HCT116 (cell line): Measurements from ENCODE around the gene RPS17. TPM values are rescaled to one million over a fixed set of nuclear protein-coding genes. Genes with fewer than 3 reads are reported as not detected.

Experiments used
- ATAC-seq: fragments of 200-7000 bp; cut with Tn5 transposase; 2 replicates; pipeline ENCODE4 v1.9.1; 2020; ENCODE audit warnings: mild to moderate bottlenecking, moderate library complexity
- BruUV-seq: library from RNA; stranded (reverse); fragments of 400-500 nt; replicated peaks from 2 replicates; lab custom pipeline; 2021; lab: Mats Ljungman, UMichigan
- CTCF ChIA-PET: fragments of 300-600 bp; sonication (Branson Sonifier 250); formaldehyde crosslinking; loops from one replicate; lab custom pipeline; 2021; ENCODE audit warnings: antibody characterized with exemption; lab: Charles Lee
- POLR2A ChIA-PET: fragments of 300-600, 350-600 bp; sonication (Branson Sonifier 250); formaldehyde crosslinking; loops from one replicate; lab custom pipeline; 2021; ENCODE audit warnings: antibody characterized with exemption; lab: Charles Lee
- RAD21 ChIA-PET, 2 experiments: fragments of 300-600 bp; sonication (Branson Sonifier 250); formaldehyde crosslinking; loops; one replicate each; lab custom pipeline; 2023; ENCODE audit warnings: low total read pairs in 2 of 2; ENCODE audit not compliant: uncharacterized antibody in 2 of 2, unreplicated experiment in 2 of 2, low non-redundant PET in 1 of 2; lab: Charles Lee
- DNase-seq: peaks from one replicate; pipeline ENCODE4 v3.0.0-alpha.2; 2010; ENCODE audit warnings: low read depth, low spot score
- H2AFZ ChIP-seq: fragments of 200-600 bp; shearing (Covaris generic), sonication (generic); 2 replicates; pipeline ENCODE4 v1.6.1; 2017; ENCODE audit warnings: low read depth, mixed run types, mixed read lengths, antibody characterized with exemption, low read length; ENCODE audit not compliant: poor library complexity, severe bottlenecking
- H3K27ac ChIP-seq: 2 replicates; pipeline ENCODE4 v1.5.1; 2012; ENCODE audit warnings: low read depth, low read length
- H3K27me3 ChIP-seq: fragments of 200-600 bp; sonication (generic); 2 replicates; pipeline ENCODE4 v1.6.1; 2016; ENCODE audit warnings: mixed run types, low read length, mixed read lengths; ENCODE audit not compliant: insufficient read depth
- H3K36me3 ChIP-seq, 2 experiments: fragments of 200-500 bp in 1 of 2; fragments of 200-600 bp in 1 of 2; sonication (Bioruptor generic) in 1 of 2; sonication (generic) in 1 of 2; 2 replicates each; pipeline versions ENCODE4 v1.5.1 to v1.6.1; 2014 to 2016; ENCODE audit warnings: low read length in 2 of 2, inconsistent platforms in 1 of 2, mixed read lengths in 1 of 2, mixed run types in 1 of 2; ENCODE audit not compliant: insufficient read depth in 2 of 2, control insufficient read depth in 1 of 2
- H3K4me1 ChIP-seq, 2 experiments: fragments of 200-600 bp in 1 of 2; sonication (generic) in 1 of 2; 2 replicates each; pipeline versions ENCODE4 v1.5.1 to v1.6.1; 2012 to 2017; ENCODE audit warnings: low read length in 2 of 2, inconsistent platforms in 1 of 2, mild to moderate bottlenecking in 1 of 2, mixed read lengths in 1 of 2, mixed run types in 1 of 2, moderate library complexity in 1 of 2; ENCODE audit not compliant: insufficient read depth in 2 of 2, control insufficient read depth in 1 of 2
- H3K4me2 ChIP-seq: fragments of 200-600 bp; sonication (generic); 2 replicates; pipeline ENCODE4 v1.6.1; 2017; ENCODE audit warnings: mixed run types, low read length, mixed read lengths
- H3K4me3 ChIP-seq, 2 experiments: fragments of 200-600 bp in 1 of 2; sonication (generic) in 1 of 2; replicated peaks in 1 of 2; 2 replicates each; pipeline ENCODE4 v1.5.1; 2011 to 2016; ENCODE audit warnings: low read length in 2 of 2, control low read depth in 1 of 2, low read depth in 1 of 2, mild to moderate bottlenecking in 1 of 2, mixed read lengths in 1 of 2, mixed run types in 1 of 2
- H3K79me2 ChIP-seq: fragments of 200-600 bp; sonication (generic); 2 replicates; pipeline ENCODE4 v1.6.1; 2017; ENCODE audit warnings: mild to moderate bottlenecking, mixed run types, low read length, moderate library complexity, mixed read lengths; ENCODE audit not compliant: insufficient read depth
- H3K9ac ChIP-seq: fragments of 200-600 bp; sonication (generic); 2 replicates; pipeline ENCODE4 v1.6.1; 2016; ENCODE audit warnings: low read length, mixed read lengths
- H3K9me2 ChIP-seq: fragments of 200-600 bp; sonication (generic), shearing (Covaris generic); 2 replicates; pipeline ENCODE4 v1.6.1; 2017; ENCODE audit warnings: mixed run types, mild to moderate bottlenecking, moderate library complexity; ENCODE audit not compliant: insufficient read depth
- H3K9me3 ChIP-seq, 2 experiments: fragments of 200-500 bp in 1 of 2; fragments of 200-600 bp in 1 of 2; sonication (Bioruptor generic) in 1 of 2; sonication (generic) in 1 of 2; 2 replicates each; pipeline ENCODE4 v1.6.1; 2014 to 2017; ENCODE audit warnings: low read length in 2 of 2, mixed read lengths in 2 of 2, inconsistent platforms in 1 of 2, low read depth in 1 of 2, mild to moderate bottlenecking in 1 of 2, mixed run types in 1 of 2, moderate library complexity in 1 of 2; ENCODE audit not compliant: control insufficient read depth in 1 of 2, insufficient read depth in 1 of 2
- H4K20me1 ChIP-seq: fragments of 200-600 bp; sonication (generic), shearing (Covaris generic); 2 replicates; pipeline ENCODE4 v1.6.1; 2017; ENCODE audit warnings: mixed run types, mild to moderate bottlenecking, moderate library complexity; ENCODE audit not compliant: insufficient read depth
- CTCF ChIP-seq, 3 experiments: fragments of 200-600 bp in 1 of 3; sonication (generic) in 1 of 3; IDR thresholded peaks in 2 of 3; conservative IDR thresholded peaks in 1 of 3; 2 replicates each; pipeline ENCODE4 v1.5.1; 2012 to 2017; ENCODE audit warnings: low read depth in 2 of 3, low read length in 2 of 3, antibody characterized with exemption in 1 of 3, borderline replicate concordance in 1 of 3, control low read depth in 1 of 3, mild to moderate bottlenecking in 1 of 3, mixed read lengths in 1 of 3, mixed run types in 1 of 3, moderate library complexity in 1 of 3; ENCODE audit not compliant: insufficient read depth in 1 of 3
- EGR1 ChIP-seq: IDR thresholded peaks from 2 replicates; pipeline ENCODE4 v1.6.1; 2012; ENCODE audit warnings: low read depth
- EZH2phosphoT487 ChIP-seq: fragments of 200-600 bp; IDR thresholded peaks from 2 replicates; pipeline ENCODE4 v1.6.1; 2018; ENCODE audit warnings: antibody characterized with exemption, borderline replicate concordance
- MAX ChIP-seq: IDR thresholded peaks from 2 replicates; pipeline ENCODE4 v1.6.1; 2012
- POLR2A ChIP-seq: IDR thresholded peaks from 2 replicates; pipeline ENCODE4 v1.7.0; 2011; ENCODE audit warnings: borderline replicate concordance; ENCODE audit not compliant: insufficient read depth, insufficient read length; ENCODE audit errors: extremely low read depth
- POLR2AphosphoS5 ChIP-seq: IDR thresholded peaks from 2 replicates; pipeline ENCODE4 v1.6.1; 2011; ENCODE audit warnings: mild to moderate bottlenecking, low read depth, low read length, moderate library complexity
- RAD21 ChIP-seq: IDR thresholded peaks from 2 replicates; pipeline ENCODE4 v1.6.1; 2012; ENCODE audit warnings: low read depth, mild to moderate bottlenecking
- YY1 ChIP-seq: IDR thresholded peaks from 2 replicates; pipeline ENCODE4 v1.6.1; 2011; ENCODE audit warnings: low read length, low read depth, moderate library complexity, mild to moderate bottlenecking; ENCODE audit not compliant: insufficient replicate concordance; ENCODE audit errors: extremely low read depth
- ZNF274 ChIP-seq: fragments of 200-500 bp; sonication (Bioruptor generic); IDR thresholded peaks from 2 replicates; pipeline ENCODE4 v1.6.1; 2014; ENCODE audit warnings: mild to moderate bottlenecking, low read depth, low read length, inconsistent platforms
- intact Hi-C: fragments of 100-400 bp; cut with micrococcal nuclease; formaldehyde crosslinking; loops from 2 replicates; pipeline ENCODE4 v1.10.0; 2022
- total RNA-seq: library from RNA; stranded (reverse); gene quantifications from one replicate; pipeline ENCODE4 v1.2.1, GENCODE V29; 2021; ENCODE audit not compliant: unreplicated experiment
- TF ChIP-seq, protein P1 (sequence below): IDR thresholded peaks from 2 replicates; pipeline ENCODE4 v1.6.1; 2011; ENCODE audit warnings: mild to moderate bottlenecking, low read length, moderate library complexity; ENCODE audit not compliant: insufficient replicate concordance; ENCODE audit errors: extremely low read depth

RPS17 gene
- total RNA-seq, 1 experiment from 2014 or later: 2,385 TPM

DNA sequence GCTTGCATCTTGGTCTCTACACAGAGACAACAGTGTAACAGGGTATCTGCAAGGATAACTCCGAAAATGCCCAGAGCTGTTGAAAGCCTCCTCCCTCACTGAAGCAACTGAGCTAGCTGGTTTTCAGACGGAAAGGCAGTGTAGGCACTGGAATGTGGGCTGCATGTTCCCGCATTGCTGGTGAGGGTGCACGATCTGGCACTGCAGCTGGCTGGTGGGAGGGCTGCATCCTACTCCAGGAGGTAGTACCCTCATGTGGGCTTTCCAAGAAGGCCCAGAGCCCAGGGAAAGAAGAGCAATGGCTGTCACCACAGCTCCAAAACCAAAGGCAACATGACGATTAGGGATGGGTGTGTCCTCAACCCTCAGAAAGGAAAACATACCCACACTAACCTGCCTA lies 28.7 kb upstream of the RPS17 start (continued):
- TF ChIP-seq, protein P1, sequence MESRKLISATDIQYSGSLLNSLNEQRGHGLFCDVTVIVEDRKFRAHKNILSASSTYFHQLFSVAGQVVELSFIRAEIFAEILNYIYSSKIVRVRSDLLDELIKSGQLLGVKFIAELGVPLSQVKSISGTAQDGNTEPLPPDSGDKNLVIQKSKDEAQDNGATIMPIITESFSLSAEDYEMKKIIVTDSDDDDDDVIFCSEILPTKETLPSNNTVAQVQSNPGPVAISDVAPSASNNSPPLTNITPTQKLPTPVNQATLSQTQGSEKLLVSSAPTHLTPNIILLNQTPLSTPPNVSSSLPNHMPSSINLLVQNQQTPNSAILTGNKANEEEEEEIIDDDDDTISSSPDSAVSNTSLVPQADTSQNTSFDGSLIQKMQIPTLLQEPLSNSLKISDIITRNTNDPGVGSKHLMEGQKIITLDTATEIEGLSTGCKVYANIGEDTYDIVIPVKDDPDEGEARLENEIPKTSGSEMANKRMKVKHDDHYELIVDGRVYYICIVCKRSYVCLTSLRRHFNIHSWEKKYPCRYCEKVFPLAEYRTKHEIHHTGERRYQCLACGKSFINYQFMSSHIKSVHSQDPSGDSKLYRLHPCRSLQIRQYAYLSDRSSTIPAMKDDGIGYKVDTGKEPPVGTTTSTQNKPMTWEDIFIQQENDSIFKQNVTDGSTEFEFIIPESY: no peak
- no peak for TF ChIP-seq ZNF274
- TF ChIP-seq POLR2AphosphoS5: no peak
- TF ChIP-seq CTCF (IDR thresholded peaks at IDR 0.05 in 2 of 3, conservative IDR thresholded peaks at IDR 0.05 in 1 of 3; ENCODE audit: borderline replicate concordance in 1 of 3, insufficient read depth in 1 of 3, low read depth in 2 of 3, low read length in 2 of 3): no peak
- no peak for TF ChIP-seq MAX
- no peak for TF ChIP-seq RAD21
- no peak for TF ChIP-seq EGR1
- TF ChIP-seq POLR2A: no peak
- TF ChIP-seq YY1: no peak
- no peak for TF ChIP-seq EZH2phosphoT487
- TF ChIP-seq, all 23 proteins: peak for 0

DNA sequence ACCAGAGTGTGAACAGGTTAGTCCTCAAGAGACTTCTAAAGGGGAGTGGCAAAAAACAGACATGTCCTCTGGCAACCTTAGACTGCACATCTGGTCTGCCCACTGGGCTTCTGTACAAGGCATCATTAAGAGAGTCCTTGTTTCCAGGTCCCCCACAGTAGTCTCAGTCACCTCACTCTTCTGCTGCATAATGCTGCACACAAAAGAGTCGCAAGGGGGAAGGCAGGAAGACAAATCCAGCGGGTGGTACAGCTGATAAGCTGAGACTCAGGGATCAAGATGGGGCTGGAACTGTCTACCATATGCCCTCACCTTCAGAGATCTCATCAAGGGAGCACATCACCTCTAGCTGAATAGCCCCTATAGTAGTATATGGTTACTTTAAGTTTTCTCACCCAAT lies 27.4 kb upstream of the RPS17 start:
- Histone ChIP-seq H3K4me1 (no peaks in the 10 kb centered on the region), H3K27me3 (no peaks in the 10 kb centered on the region), H3K36me3 (no peaks in the 10 kb centered on the region), H3K4me2 (no peak overlapping the region), H4K20me1 (no peaks in the 10 kb centered on the region), H3K9me3 (no peaks in the 10 kb centered on the region), H2AFZ (no peak overlapping the region), H3K79me2 (no peaks in the 10 kb centered on the region), H3K9me2 (no peaks in the 10 kb centered on the region), H3K9ac (no peak overlapping the region), H3K4me3 (no peak overlapping the region), H3K27ac (no peak overlapping the region)
- no TSS peak for BruUV-seq
- DNase-seq (no peak), ATAC-seq (no peak)
- ChIA-PET CTCF (no interaction called here), RAD21 (no interaction called here), POLR2A (no interaction called here)
- no peak for TF ChIP-seq EZH2phosphoT487
- intact Hi-C loops: no loop called here
